SK-MEL-5 (cell line): ENCODE results near the gene XYLT1. TPM values are rescaled to one million over a fixed set of nuclear protein-coding genes. Genes with fewer than 3 reads are reported as not detected.
A peak's percentile ranks its signal among the peaks of the same experiment; 100 is the strongest.
"Not testable (repeated sequence)": the region's sequence is repeated elsewhere in the genome, so short reads cannot be mapped to it uniquely, and the experiment has no call there.

ENCODE experiments used
- DNase-seq: peaks from one replicate; pipeline ENCODE4 v3.0.0-alpha.2; 2016; ENCODE audit warnings: low read depth, low spot score
- in situ Hi-C: cut with HindIII; loops from 2 replicates; pipeline ENCODE4 v1.10.0; 2016; ENCODE audit warnings: low sequenced_read_pairs, high pct_unique_total_duplicates, low pct_unique_long_range_greater_than_20kb
- total RNA-seq: library from RNA; depleted of rRNA; stranded (reverse); fragments of >200 nt; shearing (Covaris generic); gene quantifications from 2 replicates; pipeline ENCODE4 v1.2.3, GENCODE V29; 2014

The XYLT1 gene
- total RNA-seq, 1 experiment from 2014 or later, result 21.1 TPM

- no peak for DNase-seq
- in situ Hi-C loops, result no loop called here
Measured at GRCh38 chr16:17327664-17328335, 143.0 kb downstream of the XYLT1 start.

DNA sequence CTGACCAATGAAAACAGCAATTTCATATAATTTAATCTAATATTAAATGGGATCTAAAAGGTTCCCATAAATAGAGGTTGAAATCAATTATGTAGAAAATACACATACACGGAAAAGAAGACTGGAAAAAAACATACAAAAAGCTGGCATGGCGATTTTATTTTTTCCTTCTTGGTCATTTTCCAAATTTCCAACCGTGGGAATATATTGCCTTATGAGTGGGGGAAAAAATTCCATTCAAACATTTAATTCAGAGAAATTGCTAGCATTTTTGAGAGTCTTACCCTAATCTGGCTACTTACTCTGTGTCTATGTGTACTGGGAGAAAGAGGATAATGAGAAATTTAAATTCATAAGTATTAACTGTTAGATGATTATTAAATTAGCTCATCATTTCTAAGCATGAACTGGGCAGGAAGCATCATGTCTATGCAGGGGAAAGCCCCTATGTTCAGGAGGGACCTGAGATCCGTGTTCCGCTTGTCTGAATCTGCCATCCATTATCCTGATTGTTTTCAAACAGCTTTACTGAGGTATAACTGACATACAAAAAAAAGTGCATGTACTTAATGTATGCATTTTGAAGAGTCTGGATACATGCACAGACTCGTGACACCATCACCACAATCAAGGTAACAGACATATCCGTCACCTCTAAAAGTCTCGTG is 145.2 kb downstream of the XYLT1 start:
- in situ Hi-C loops, result no loop called here
- no peak for DNase-seq

- DNase-seq, result no peak
- in situ Hi-C loops, result no loop called here
Measured at GRCh38 chr16:17324451-17324850, 146.3 kb downstream of the XYLT1 start.

- in situ Hi-C loops, result no loop called here
- DNase-seq, result no peak
Measured at GRCh38 chr16:17323171-17323570, 147.6 kb downstream of the XYLT1 start.

DNA sequence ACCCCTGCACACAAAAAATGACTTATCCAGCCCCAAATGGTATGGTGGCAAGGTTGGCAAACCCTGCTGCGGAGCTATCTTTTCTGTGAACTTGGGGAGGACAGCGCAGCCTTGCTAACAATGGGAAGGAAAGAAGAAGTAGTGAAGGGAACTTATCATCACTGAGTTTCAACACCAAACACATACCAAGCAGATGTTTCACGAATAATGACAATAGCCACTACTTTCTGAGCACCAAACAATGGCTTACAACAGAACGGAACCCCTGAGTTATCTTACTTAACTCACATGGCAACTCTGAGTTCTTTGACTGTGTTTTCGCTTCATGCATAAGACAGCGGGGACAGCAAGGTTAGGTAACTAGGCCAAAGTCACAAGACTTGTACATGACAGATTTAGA is 148.9 kb downstream of the XYLT1 start:
- DNase-seq, result no peak
- in situ Hi-C loops, result no loop called here

- in situ Hi-C loops, result no loop called here
Measured at GRCh38 chr16:17320009-17320408, 150.8 kb downstream of the XYLT1 start.

DNA sequence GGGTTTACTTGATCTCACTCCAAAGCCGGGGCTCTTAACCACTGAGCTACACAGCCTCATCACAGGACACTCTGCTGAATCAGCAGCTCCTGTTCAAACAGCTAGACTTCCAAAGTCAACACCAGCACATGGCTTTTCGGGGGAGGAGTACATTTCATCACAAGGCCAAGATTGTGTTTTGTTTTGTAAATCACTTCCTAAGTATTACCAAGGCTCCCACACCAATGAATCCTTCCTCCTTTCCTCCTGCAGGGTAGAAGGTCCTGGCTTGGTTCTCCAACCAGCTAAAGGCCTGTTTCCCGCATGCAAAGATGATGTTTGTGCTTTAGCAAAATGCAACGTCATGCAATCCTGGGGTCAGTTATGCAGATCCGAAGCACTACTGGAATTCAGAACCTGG is 152.5 kb downstream of the XYLT1 start:
- in situ Hi-C loops, result no loop called here
- peak; percentile 45 for DNase-seq

More at GRCh38 chr16:17320009-17320408, 150.8 kb downstream of the XYLT1 start:
- DNase-seq, result no peak

DNA sequence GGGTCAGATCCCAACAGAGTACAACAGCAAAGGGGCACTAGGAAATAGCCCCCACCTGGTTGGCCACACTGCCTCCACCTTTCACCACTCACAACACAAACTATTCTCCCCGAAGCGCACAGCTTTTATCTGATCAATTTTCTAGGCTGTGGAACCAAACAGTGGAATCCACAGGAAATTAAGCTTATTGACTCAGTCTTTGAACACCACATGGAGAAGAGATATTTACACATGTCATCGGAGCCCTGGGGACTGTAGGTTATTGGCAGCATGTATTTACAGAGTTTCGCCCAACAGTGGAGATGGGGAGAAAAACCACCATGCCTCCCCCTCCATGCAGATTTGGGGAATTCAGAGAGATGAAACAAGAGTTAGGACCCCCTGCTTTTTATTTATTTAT is 154.8 kb downstream of the XYLT1 start:
- in situ Hi-C loops, result no loop called here
- no peak for DNase-seq

GRCh38 chr16:17313793-17314547 is 156.8 kb downstream of the XYLT1 start:
- in situ Hi-C loops, result no loop called here
- DNase-seq, result no peak

DNA sequence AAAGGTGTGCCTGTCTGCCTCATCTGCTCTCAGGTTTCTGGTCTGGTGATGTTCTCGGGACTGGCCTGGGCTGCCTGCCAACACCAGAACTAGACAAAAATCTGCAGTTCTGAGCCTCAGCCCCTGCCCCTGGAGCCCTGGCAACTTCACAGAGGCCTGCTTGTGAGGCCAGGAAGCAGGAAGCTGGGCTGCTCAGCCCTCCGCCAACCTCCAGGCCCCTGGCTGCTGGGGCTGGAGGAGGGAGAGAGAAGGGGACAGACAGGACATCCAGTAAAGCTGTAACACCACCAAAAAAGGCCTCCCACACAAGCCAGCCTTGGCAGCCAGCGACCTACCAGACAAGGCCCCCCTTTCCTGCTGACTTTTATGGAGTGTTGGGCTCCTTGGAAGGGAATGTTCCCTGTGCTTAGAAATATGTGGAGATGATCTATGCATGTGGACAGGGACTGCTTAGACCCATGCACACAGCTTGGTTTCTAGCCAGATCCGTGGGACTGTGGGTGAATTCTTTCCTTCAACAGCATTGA is 157.6 kb downstream of the XYLT1 start:
- in situ Hi-C loops, result no loop called here
- DNase-seq, result peak; percentile 93

- in situ Hi-C loops, result no loop called here
- DNase-seq, result no peak
Measured at GRCh38 chr16:17312094-17312710, 158.6 kb downstream of the XYLT1 start.

- in situ Hi-C loops, result no loop called here
- DNase-seq, result no peak
Measured at GRCh38 chr16:17311333-17312093, 159.2 kb downstream of the XYLT1 start.

- no peak for DNase-seq
- in situ Hi-C loops, result no loop called here
Measured at GRCh38 chr16:17309510-17309909, 161.2 kb downstream of the XYLT1 start.

DNA sequence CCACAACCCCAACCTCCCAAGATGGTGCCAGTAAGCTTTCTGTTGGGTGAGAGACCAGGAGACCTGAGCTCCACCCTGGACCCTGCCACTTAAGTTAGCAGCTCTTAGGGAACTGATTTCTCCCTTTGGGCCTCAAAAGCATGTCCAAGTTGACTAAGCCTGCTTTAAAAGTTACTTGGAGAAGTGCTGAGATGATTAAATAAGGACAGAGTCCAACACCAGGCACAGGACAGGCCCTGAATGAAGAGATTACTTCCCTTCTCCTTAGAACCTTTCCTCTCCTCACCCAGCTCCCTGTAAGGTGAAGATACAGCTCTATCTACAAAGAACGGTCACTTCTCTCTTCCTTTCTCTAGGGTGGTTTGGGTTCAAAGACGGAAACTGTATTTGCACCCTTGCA is 162.6 kb downstream of the XYLT1 start:
- in situ Hi-C loops, result no loop called here
- no peak for DNase-seq

DNA sequence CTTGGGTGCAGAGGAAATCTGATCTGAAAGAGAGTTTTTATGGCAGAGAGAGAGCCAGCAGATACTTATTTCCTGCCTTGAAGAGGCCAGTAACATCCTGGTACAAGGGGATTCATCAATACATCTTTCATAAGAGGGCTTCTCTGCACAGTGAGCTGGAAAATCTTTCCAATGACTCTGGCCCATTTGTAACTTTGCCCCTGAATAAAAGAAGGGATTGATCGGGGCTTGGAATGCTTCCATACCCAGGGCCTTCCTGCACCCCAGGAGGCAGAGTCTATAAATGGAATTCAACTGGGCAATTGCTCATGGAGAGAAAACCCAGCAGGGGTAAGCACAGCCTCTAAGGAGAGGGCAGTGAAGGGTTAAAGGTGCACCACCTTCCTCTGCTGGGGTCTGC is 163.3 kb downstream of the XYLT1 start:
- DNase-seq, result peak; percentile 57
- in situ Hi-C loops, result no loop called here

GRCh38 chr16:17306745-17307144 is 164.0 kb downstream of the XYLT1 start:
- in situ Hi-C loops, result no loop called here
- no peak for DNase-seq

- DNase-seq, in situ Hi-C loops: not testable (repeated sequence)
Measured at GRCh38 chr16:17306211-17306610, 164.5 kb downstream of the XYLT1 start.
